Panc1 (cell line): ENCODE results near the gene AFG1L. TPM values are rescaled to one million over a fixed set of nuclear protein-coding genes. Genes with fewer than 3 reads are reported as not detected.
"Not testable (repeated sequence)": the region's sequence is repeated elsewhere in the genome, so short reads cannot be mapped to it uniquely, and the experiment has no call there.

Source experiments
- ATAC-seq: fragments of 200-7000 bp; cut with Tn5 transposase; 2 replicates; pipeline ENCODE4 v1.9.1; 2020; ENCODE audit warnings: mild to moderate bottlenecking, moderate library complexity
- BruUV-seq: library from RNA; stranded (reverse); fragments of 400-500 nt; replicated peaks from 2 replicates; lab custom pipeline; 2021; lab: Mats Ljungman, UMichigan
- CTCF ChIA-PET: fragments of 300-600 bp; sonication (Branson Sonifier 250); formaldehyde crosslinking; loops from one replicate; lab custom pipeline; 2022; ENCODE audit warnings: antibody characterized with exemption; lab: Charles Lee
- POLR2A ChIA-PET: fragments of 300-600 bp; sonication (Branson Sonifier 250); formaldehyde crosslinking; loops from one replicate; lab custom pipeline; 2022; ENCODE audit warnings: antibody characterized with exemption; lab: Charles Lee
- DNase-seq: peaks from one replicate; pipeline ENCODE4 v3.0.0-alpha.2; 2010; ENCODE audit warnings: low read depth, low spot score
- H3K27ac ChIP-seq: 2 replicates; pipeline ENCODE4 v1.5.1; 2011; ENCODE audit warnings: mild to moderate bottlenecking, low read length, inconsistent platforms
- H3K27me3 ChIP-seq: fragments of 200-500 bp; sonication (Bioruptor generic); 2 replicates; pipeline ENCODE4 v1.6.0; 2014; ENCODE audit warnings: low read length, inconsistent platforms; ENCODE audit not compliant: control insufficient read depth, insufficient read depth
- H3K36me3 ChIP-seq: fragments of 200-500 bp; sonication (Bioruptor generic); 2 replicates; pipeline ENCODE4 v1.5.1; 2014; ENCODE audit warnings: inconsistent platforms, mild to moderate bottlenecking, low read length, moderate library complexity; ENCODE audit not compliant: control insufficient read depth, insufficient read depth
- H3K4me1 ChIP-seq: 2 replicates; pipeline ENCODE4 v1.5.1; 2011; ENCODE audit warnings: inconsistent platforms, mild to moderate bottlenecking, low read length, moderate library complexity; ENCODE audit not compliant: control insufficient read depth, insufficient read depth
- H3K4me3 ChIP-seq, 2 experiments: 2 replicates each; pipeline ENCODE4 v1.5.1; 2011 to 2012; ENCODE audit warnings: low read depth in 2 of 2, low read length in 2 of 2, mild to moderate bottlenecking in 2 of 2, inconsistent platforms in 1 of 2, moderate library complexity in 1 of 2
- H3K9me3 ChIP-seq: fragments of 200-500 bp; sonication (Bioruptor generic); 2 replicates; pipeline ENCODE4 v1.5.1; 2014; ENCODE audit warnings: low read depth, mild to moderate bottlenecking, inconsistent platforms, low read length, moderate library complexity; ENCODE audit not compliant: control insufficient read depth, insufficient read depth
- POLR2AphosphoS5 ChIP-seq: IDR thresholded peaks from 2 replicates; pipeline ENCODE4 v1.6.1; 2012; ENCODE audit warnings: mild to moderate bottlenecking, low read depth, low read length, moderate library complexity
- SIN3A ChIP-seq: IDR thresholded peaks from 2 replicates; pipeline ENCODE4 v1.6.1; 2012; ENCODE audit warnings: low read depth, mild to moderate bottlenecking, low read length, moderate library complexity, borderline replicate concordance; ENCODE audit not compliant: insufficient read depth
- TCF7L2 ChIP-seq: IDR thresholded peaks from 2 replicates; pipeline ENCODE4 v1.6.1; 2011; ENCODE audit warnings: mild to moderate bottlenecking, low read depth, low read length, inconsistent platforms
- in situ Hi-C: cut with HindIII; loops from 2 replicates; pipeline ENCODE4 v1.10.0; 2016; ENCODE audit warnings: low sequenced_read_pairs, low pct_unique_long_range_greater_than_20kb
- intact Hi-C: fragments of 100-400 bp; cut with micrococcal nuclease; formaldehyde crosslinking; loops from one replicate; pipeline ENCODE4 v1.10.0; 2022; ENCODE audit not compliant: unreplicated experiment
- total RNA-seq: library from RNA; stranded (reverse); gene quantifications from one replicate; pipeline ENCODE4 v1.2.1, GENCODE V29; 2021; ENCODE audit not compliant: unreplicated experiment
- TF ChIP-seq, protein P1 (sequence below): fragments of 450-650 bp; IDR thresholded peaks from 2 replicates; pipeline ENCODE4 v1.5.1; 2017; ENCODE audit warnings: mild to moderate bottlenecking

AFG1L gene
- total RNA-seq, 1 experiment from 2014 or later: 12.4 TPM

DNA sequence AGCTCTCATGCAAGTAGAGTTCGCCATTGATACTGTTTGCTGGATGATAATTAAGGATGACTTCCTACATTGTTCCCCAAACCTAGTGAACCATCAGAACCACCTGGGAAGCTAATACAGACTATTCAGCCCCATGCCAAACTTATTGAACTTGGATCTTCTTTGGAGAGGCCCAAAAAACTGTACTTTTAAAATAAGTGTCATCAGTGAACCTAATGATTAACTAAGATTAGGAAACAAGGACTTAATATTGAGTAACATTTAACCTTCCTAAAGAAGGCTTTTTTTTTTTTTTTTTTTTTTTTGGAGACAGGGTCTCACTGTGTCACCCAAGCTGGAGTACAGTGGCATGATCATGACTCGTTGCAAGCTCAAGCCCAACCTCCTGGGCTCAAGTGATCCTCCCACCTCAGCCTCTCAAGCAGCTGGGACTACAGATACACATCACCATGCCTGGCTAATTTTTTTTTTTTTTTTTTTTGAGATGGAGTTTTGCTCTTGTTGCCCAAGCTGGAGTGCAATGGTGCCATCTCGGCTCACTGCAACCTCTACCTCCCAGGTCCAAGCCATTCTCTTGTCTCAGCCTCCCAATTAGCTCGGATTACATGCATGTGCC is 241.2 kb downstream of the AFG1L start:
- H3K27me3 ChIP-seq, CTCF ChIA-PET, intact Hi-C loops, DNase-seq, H3K27ac ChIP-seq, in situ Hi-C loops, H3K4me1 ChIP-seq, H3K4me3 ChIP-seq, ATAC-seq, POLR2A ChIA-PET, H3K36me3 ChIP-seq, H3K9me3 ChIP-seq, BruUV-seq: not testable (repeated sequence)

DNA sequence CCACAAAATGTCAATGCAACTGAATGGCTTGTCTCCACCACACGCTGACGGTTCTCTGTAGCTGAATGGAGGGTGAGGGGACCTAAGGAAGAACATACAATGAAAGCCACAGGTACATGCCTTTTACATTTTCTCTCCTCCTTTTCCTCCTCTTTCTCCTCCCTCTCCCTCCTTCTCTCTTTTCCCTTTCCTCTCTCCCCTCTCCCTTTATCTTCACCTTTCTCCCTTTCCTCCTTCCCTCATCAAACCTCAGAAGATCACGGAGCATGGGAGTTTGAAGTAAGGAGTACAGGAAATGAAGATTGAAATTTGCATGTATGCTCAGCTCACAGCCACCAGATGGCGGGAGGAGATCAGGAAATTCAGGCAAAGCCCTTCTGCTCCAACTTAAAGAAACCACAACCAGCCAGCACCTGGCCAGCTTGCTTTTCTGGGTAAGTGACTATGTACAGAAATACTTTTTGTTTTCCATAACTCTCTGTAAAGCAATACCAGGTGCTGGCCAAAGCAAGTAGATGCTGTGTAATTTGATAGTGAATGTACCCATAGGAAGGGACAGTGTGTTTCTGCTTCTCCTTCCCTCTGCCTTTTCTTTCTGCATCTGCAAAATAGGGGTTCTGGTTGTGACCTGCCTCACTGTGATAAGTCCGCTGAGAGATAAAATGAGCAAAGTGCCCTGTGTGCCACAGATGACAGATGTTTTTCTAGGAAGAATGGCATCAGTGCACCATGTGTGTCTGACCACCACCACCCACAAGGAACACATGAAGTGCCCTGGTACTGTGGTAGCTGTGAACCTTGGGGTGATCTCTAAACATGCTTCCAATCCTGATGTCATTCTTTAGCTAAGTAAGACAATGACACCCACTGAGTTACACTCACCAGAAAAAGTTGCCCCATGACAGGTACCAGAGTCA is 247.2 kb downstream of the AFG1L start:
- POLR2A ChIA-PET: interaction anchor here (0.9 kb wide), 1 partner anchor 16 kb away, joined by 3 read pairs; no protein-coding TSS in a partner anchor
- TF ChIP-seq SIN3A (no peak), POLR2AphosphoS5 (no peak)
- TF ChIP-seq, protein P1, sequence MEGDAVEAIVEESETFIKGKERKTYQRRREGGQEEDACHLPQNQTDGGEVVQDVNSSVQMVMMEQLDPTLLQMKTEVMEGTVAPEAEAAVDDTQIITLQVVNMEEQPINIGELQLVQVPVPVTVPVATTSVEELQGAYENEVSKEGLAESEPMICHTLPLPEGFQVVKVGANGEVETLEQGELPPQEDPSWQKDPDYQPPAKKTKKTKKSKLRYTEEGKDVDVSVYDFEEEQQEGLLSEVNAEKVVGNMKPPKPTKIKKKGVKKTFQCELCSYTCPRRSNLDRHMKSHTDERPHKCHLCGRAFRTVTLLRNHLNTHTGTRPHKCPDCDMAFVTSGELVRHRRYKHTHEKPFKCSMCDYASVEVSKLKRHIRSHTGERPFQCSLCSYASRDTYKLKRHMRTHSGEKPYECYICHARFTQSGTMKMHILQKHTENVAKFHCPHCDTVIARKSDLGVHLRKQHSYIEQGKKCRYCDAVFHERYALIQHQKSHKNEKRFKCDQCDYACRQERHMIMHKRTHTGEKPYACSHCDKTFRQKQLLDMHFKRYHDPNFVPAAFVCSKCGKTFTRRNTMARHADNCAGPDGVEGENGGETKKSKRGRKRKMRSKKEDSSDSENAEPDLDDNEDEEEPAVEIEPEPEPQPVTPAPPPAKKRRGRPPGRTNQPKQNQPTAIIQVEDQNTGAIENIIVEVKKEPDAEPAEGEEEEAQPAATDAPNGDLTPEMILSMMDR: peak; percentile 95
- intact Hi-C loops: loop anchor here (1.0 to 5.0 kb wide), 4 partner anchors 240 to 531 kb away; no protein-coding TSS in a partner anchor
- peak overlapping the region; percentile 5 to 35 for H3K4me3 ChIP-seq
- DNase-seq: no peak
- peak; percentile 93 for ATAC-seq
- in situ Hi-C loops: no loop called here
- H3K36me3 ChIP-seq: no peaks in the 10 kb centered on the region
- no peaks in the 10 kb centered on the region for H3K27me3 ChIP-seq
- no peak overlapping the region for H3K27ac ChIP-seq
- H3K4me1 ChIP-seq: no peaks in the 10 kb centered on the region
- no TSS peak for BruUV-seq
- CTCF ChIA-PET: interaction anchor here (0.6 to 2.1 kb wide), 10 partner anchors 12 to 531 kb away, joined by 3 to 24 read pairs (median 4); no protein-coding TSS in a partner anchor
- H3K9me3 ChIP-seq: peaks cover 4% of the 10 kb centered on the region; the same call in 1 of the 2 replicates

DNA sequence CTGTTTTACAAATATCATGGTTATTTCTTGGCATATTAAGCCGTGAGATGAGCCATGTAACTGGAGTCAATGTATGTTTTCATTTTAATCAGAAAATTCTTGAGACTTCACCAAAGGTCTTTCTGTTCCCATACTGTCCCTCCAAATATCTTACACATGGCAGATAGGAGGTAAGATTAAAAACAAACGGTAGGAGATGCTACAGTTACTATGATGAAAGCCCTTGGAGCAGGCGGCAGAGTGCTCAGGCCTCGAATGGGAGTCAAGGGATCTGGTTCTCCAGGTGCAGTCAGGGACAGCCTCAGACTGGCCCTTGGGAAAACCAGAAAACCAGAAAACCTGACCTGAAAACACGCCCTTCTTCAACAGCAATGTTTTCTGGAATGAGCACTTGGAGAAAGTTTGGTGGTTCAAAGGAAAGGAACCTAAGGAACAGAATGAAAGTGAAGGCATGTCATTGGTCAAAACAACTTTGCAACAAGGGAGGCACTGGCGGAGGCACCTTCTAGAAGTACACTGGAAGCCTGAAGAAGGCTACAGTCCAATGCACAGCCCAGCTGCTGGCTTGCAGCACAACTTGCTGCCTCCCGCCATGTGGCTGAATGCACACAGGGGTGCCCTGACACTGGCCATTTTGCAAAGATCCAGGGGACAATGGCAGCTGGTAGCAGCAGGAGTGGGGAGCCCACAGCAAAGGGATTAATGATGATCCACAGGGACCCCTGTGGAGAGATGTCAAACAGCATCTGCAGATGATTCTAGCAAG is 248.5 kb downstream of the AFG1L start:
- ChIA-PET CTCF (interaction anchor here (0.6 to 1.0 kb wide), 3 partner anchors 350 to 530 kb away, joined by 3 to 4 read pairs (median 3); no protein-coding TSS in a partner anchor), POLR2A (interaction anchor here (0.7 kb wide), 1 partner anchor 304 kb away, joined by 4 read pairs; no protein-coding TSS in a partner anchor)
- DNase-seq (no peak), ATAC-seq (no peak)
- Histone ChIP-seq H3K27me3 (no peaks in the 10 kb centered on the region), H3K36me3 (no peaks in the 10 kb centered on the region), H3K9me3 (peaks cover 4% of the 10 kb centered on the region; the same call in 1 of the 2 replicates), H3K4me3 (no peak overlapping the region), H3K4me1 (no peaks in the 10 kb centered on the region), H3K27ac (no peak overlapping the region)
- intact Hi-C loops (loop anchor here (2.0 to 5.0 kb wide), 2 partner anchors 239 to 529 kb away; no protein-coding TSS in a partner anchor), in situ Hi-C loops (no loop called here)
- no TSS peak for BruUV-seq
- TF ChIP-seq, protein P1: no peak
- TF ChIP-seq POLR2AphosphoS5 (no peak), TCF7L2 (no peak)
